H1 (cell line): ENCODE results near the gene MROH8. TPM values are rescaled to one million over a fixed set of nuclear protein-coding genes. Genes with fewer than 3 reads are reported as not detected.

Source experiments
- CBX5 ChIP-seq: fragments of 300-800, 300-1000 bp; sonication (generic); IDR thresholded peaks from 2 replicates; pipeline ENCODE4 v1.7.1; 2016; ENCODE audit warnings: antibody characterized with exemption, low read length, low read depth
- CHD2 ChIP-seq: IDR thresholded peaks from 2 replicates; pipeline ENCODE4 v1.6.1; 2012; ENCODE audit warnings: low read length, improper control_type of control experiment
- EP300 ChIP-seq, 2 experiments: IDR thresholded peaks; 1 replicate in 1 of 2; 2 replicates in 1 of 2; pipeline ENCODE4 v1.6.1; 2011 to 2012; ENCODE audit warnings: low read depth in 2 of 2, low read length in 2 of 2, mild to moderate bottlenecking in 2 of 2, borderline replicate concordance in 1 of 2, inconsistent platforms in 1 of 2, moderate library complexity in 1 of 2
- JUN ChIP-seq: IDR thresholded peaks from 2 replicates; pipeline ENCODE4 v1.6.1; 2011; ENCODE audit warnings: low read depth, mild to moderate bottlenecking, improper control_type of control experiment, low read length
- NANOG ChIP-seq: IDR thresholded peaks from 2 replicates; pipeline ENCODE4 v1.6.1; 2011; ENCODE audit warnings: low read length, low read depth, mild to moderate bottlenecking, inconsistent platforms; ENCODE audit not compliant: insufficient read depth, poor library complexity, severe bottlenecking
- SP1 ChIP-seq: IDR thresholded peaks from 2 replicates; pipeline ENCODE4 v1.6.1; 2011; ENCODE audit warnings: low read depth, low read length
- polyA plus RNA-seq, 7 experiments: library from polyadenylated mRNA; depleted of rRNA in 3 of 7; stranded (reverse) in 5 of 7; unstranded in 2 of 7; fragments of >200 nt in 5 of 7; fragments of 200-250 nt in 2 of 7; gene quantifications; 1 replicate in 5 of 7; 2 replicates in 1 of 7; 4 replicates in 1 of 7; pipeline versions ENCODE4 v1.2.1 to v1.2.3, GENCODE V29; 2011 to 2013; ENCODE audit warnings: missing spikeins in 2 of 7, mixed read lengths in 2 of 7
- total RNA-seq: library from RNA; stranded (reverse); fragmentation: NEBNext Ultra II Directional; extraction: Animal tissue kit (Norgen Biotek cat#: 25700); gene quantifications from 2 replicates; pipeline ENCODE4 v1.2.1, GENCODE V29; 2021

Gene MROH8
- total and polyA plus RNA-seq, 2 of the 8 experiments (the other 6 are each of a cell fraction or from before 2014, with no cell fraction given), result 0.50 to 0.86 TPM

DNA sequence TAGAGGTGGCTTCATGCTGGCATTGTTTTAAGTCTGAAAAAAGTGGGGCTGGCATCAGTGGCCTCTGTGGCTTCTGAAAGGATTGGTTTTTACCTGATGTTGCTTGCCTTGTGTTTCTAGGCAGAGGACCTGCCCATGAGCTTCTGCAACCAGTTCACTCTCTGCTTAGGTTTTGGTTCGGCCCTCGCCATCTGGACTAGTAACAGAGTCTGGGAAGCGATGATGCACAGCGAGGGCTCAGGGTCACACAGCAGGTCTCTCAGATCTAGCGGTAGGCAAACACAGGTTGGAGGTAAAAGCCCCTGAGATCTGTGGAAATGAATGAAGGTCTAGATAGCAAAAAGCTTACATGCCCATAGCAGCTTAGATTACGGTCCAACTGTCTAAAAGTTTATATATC is 76.8 kb downstream of the MROH8 start (continued):
- TF ChIP-seq EP300 (IDR thresholded peaks at IDR 0.05; ENCODE audit: borderline replicate concordance in 1 of 2, low read depth in 2 of 2, low read length in 2 of 2) (no peak), JUN (no peak), CBX5 (no peak), NANOG (no peak), SP1 (no peak), CHD2 (no peak)
